ENCODE measurements around the gene HNRNPUL2. TPM values are rescaled to one million over a fixed set of nuclear protein-coding genes. Genes with fewer than 3 reads are reported as not detected.

Gene HNRNPUL2
- total and polyA plus RNA-seq, 2 of the 8 experiments (the other 6 are each of a cell fraction or from before 2014, with no cell fraction given): 14.9 to 46.4 TPM

DNA sequence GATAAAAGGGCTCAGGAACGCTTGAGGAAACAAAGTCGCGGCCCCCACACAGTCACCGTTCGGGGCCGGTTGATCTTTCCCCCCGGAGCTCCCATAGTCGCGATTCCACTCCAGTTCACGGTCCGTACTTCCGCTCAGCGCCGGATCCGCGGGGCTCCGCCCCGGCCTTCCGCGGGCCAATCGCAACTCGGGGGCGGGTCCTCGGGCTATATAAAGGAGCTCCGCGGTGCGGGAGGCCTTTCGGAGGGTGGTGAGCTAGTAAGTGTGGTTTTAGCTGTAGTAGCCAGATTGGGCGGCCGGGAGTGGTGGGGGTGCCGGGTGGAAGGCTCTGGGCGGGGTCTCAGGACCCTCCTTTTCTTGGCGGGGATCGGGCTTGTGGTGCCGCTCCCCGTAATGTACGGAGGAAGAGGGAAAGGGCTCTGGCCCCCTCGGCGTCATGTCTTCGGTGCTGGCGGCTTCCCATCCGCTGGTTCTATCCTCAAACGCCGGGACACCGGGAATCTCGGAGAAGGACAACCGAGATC is 62.1 kb downstream of the HNRNPUL2 start, which contains the start of the genes C11orf98 and CSKMT:
Gene C11orf98 (minus strand): TSS at position 136 of the 524 bp plus-strand sequence. CDS start 41 bp downstream, at position 95.
Gene CSKMT (plus strand): TSS at position 238 of the 524 bp plus-strand sequence. CDS start 568 bp downstream, outside the sequence.
- Histone ChIP-seq H2BK120ac (replicated peaks; ENCODE audit: low read depth, low read length) (no peak within 1 kb of the TSS), H3K14ac (ENCODE audit: insufficient read length) (peak within 1 kb of the TSS; percentile 2), H3K4ac (replicated peaks; ENCODE audit: insufficient read length, low read depth, low read length) (peak within 1 kb of the TSS; percentile 74), H3K79me1 (ENCODE audit: low read depth, low read length) (peaks cover 5% of the 10 kb centered on the region), H3K4me2 (ENCODE audit: insufficient read depth in 1 of 2, low read depth in 2 of 2, low read length in 2 of 2) (peak within 1 kb of the TSS; percentile 77 to 86), H3K9me3 (ENCODE audit: insufficient read depth in 2 of 2, low read depth in 1 of 2, low read length in 1 of 2) (no peaks in the 10 kb centered on the region), H3K27ac (ENCODE audit: low read depth, low read length) (peak within 1 kb of the TSS; percentile 81), H4K20me1 (replicated peaks in 1 of 2; ENCODE audit: control insufficient read depth in 1 of 2, insufficient read depth in 2 of 2, low read length in 2 of 2) (peaks cover 5 to 6% of the 10 kb centered on the region in 2 experiments), H2BK20ac (ENCODE audit: low read length) (no peak within 1 kb of the TSS), H3K4me3 (ENCODE audit: extremely low read depth in 1 of 4, insufficient read depth in 2 of 4, low read depth in 3 of 4, low read length in 4 of 4) (peak within 1 kb of the TSS; percentile 83 to 98 (median 95)), H2BK5ac (ENCODE audit: low read depth, low read length) (peak within 1 kb of the TSS; percentile 80), H2BK15ac (ENCODE audit: low read length) (no peak within 1 kb of the TSS), H3K23ac (ENCODE audit: insufficient read length) (no peak within 1 kb of the TSS), H2AFZ (ENCODE audit: low read length) (no peak within 1 kb of the TSS), H3K4me1 (replicated peaks in 1 of 4; ENCODE audit: control insufficient read depth in 3 of 4, insufficient read depth in 4 of 4, low read length in 3 of 4) (peaks cover 4 to 11% (median 8%) of the 10 kb centered on the region in 4 experiments), H4K91ac (replicated peaks; ENCODE audit: insufficient read length, low read length) (peak within 1 kb of the TSS; percentile 83), H4K5ac (ENCODE audit: insufficient read length, low read depth, low read length) (peak within 1 kb of the TSS; percentile 91), H2AK5ac (ENCODE audit: low read depth, low read length) (peak within 1 kb of the TSS; percentile 26; the same call in 1 of the 2 replicates), H2BK12ac (ENCODE audit: low read depth, low read length) (0 out of 2 replicates have a peak within 1 kb of the TSS, but pooled peaks have one; percentile 39), H3K36me3 (ENCODE audit: control insufficient read depth in 2 of 4, insufficient read depth in 4 of 4, low read length in 3 of 4) (peaks cover 11 to 37% (median 20%) of the 10 kb centered on the region in 4 experiments), H3K56ac (replicated peaks; ENCODE audit: insufficient read length, low read depth, low read length) (peak within 1 kb of the TSS; percentile 93), H3K9ac (replicated peaks in 1 of 4; ENCODE audit: extremely low read depth in 1 of 4, low read depth in 3 of 4, low read length in 3 of 4) (peak within 1 kb of the TSS; percentile 76 to 92 (median 90)), H3K18ac (ENCODE audit: extremely low read depth, low read length) (peak within 1 kb of the TSS; percentile 75), H3K27me3 (replicated peaks in 1 of 4; ENCODE audit: control insufficient read depth in 3 of 4, extremely low read depth in 1 of 4, insufficient read depth in 3 of 4, low read length in 3 of 4) (no peaks in the 10 kb centered on the region), H3K79me2 (ENCODE audit: control insufficient read depth in 1 of 2, insufficient read depth in 2 of 2, low read length in 2 of 2) (peaks cover 7 to 33% of the 10 kb centered on the region in 2 experiments; a peak in 3 of 4 replicates), H4K8ac (ENCODE audit: extremely low read depth, insufficient read depth, low read length) (peak within 1 kb of the TSS; percentile 97), H3K23me2 (ENCODE audit: low read depth, low read length) (peaks cover 12% of the 10 kb centered on the region)
- CTCF ChIA-PET (ENCODE audit: partially characterized antibody): interaction anchor here (0.7 to 1.9 kb wide), 21 partner anchors 10 to 275 kb away, joined by 3 to 8 read pairs (median 3); partner anchors contain the start of genes B3GAT3, BSCL2, GNG3 and INTS5
- FAIRE-seq (no peak), DNase-seq (ENCODE audit: low read depth in 1 of 2, low spot score in 2 of 2) (peak; percentile 79 to 99)
- WGBS, 2 experiments (ENCODE audit: extremely low coverage in 1 of 2, insufficient coverage in 1 of 2, insufficient read length in 1 of 2, insufficient replicate concordance in 2 of 2, low coverage in 1 of 2, low lambda C conversion rate in 2 of 2, missing lambda C conversion rate in 1 of 2): 2% methylated on average over 46 of the region's 47 CpGs; no CpG with 5 or more reads in 1 of the 2 experiments
- POLR2A ChIA-PET (ENCODE audit: partially characterized antibody): interaction anchor here (0.6 to 61.4 kb wide), 73 partner anchors 5 to 1666 kb away, joined by 3 to 2041 read pairs (median 5); partner anchors contain the start of genes B3GAT3, BSCL2, C11orf98 and CSKMT
- TF ChIP-seq CHD2 (IDR thresholded peaks at IDR 0.05; ENCODE audit: low read length) (peak; percentile 72), MAFK (IDR thresholded peaks at IDR 0.05; ENCODE audit: low read depth, low read length) (no peak), SIN3A (conservative IDR thresholded peaks at IDR 0.05 in 1 of 2, IDR thresholded peaks at IDR 0.05 in 1 of 2; ENCODE audit: low read depth in 1 of 2, low read length in 2 of 2) (peak in 1 of 2 experiments; percentile 52; a peak in 3 of 4 replicates), PHF8 (conservative IDR thresholded peaks at IDR 0.05; ENCODE audit: low read depth, low read length) (peak; percentile 85), GABPA (IDR thresholded peaks at IDR 0.05; ENCODE audit: borderline replicate concordance, insufficient read depth, low read length) (0 out of 2 replicates have a peak, but pooled peaks have one; percentile 11), EP300 (IDR thresholded peaks at IDR 0.05; ENCODE audit: borderline replicate concordance in 1 of 2, low read depth in 2 of 2, low read length in 2 of 2) (peak in 1 of 2 experiments; percentile 71; a peak in 1 of 3 replicates), TAF1 (IDR thresholded peaks at IDR 0.05; ENCODE audit: low read depth, low read length) (peak; percentile 99), JUN (IDR thresholded peaks at IDR 0.05; ENCODE audit: low read depth, low read length) (no peak)
- TF ChIP-seq, protein P1, sequence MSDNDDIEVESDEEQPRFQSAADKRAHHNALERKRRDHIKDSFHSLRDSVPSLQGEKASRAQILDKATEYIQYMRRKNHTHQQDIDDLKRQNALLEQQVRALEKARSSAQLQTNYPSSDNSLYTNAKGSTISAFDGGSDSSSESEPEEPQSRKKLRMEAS (IDR thresholded peaks at IDR 0.05): peak; percentile 4; the same call in 1 of the 2 replicates
- TF ChIP-seq, protein P2, sequence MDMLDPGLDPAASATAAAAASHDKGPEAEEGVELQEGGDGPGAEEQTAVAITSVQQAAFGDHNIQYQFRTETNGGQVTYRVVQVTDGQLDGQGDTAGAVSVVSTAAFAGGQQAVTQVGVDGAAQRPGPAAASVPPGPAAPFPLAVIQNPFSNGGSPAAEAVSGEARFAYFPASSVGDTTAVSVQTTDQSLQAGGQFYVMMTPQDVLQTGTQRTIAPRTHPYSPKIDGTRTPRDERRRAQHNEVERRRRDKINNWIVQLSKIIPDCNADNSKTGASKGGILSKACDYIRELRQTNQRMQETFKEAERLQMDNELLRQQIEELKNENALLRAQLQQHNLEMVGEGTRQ (IDR thresholded peaks at IDR 0.05; ENCODE audit: low read length): peak; percentile 33; the same call in 1 of the 2 replicates
